Stimulated activated naive CD8-positive, alpha-beta T cell treated with anti-CD3 and anti-CD28 coated beads, Interleukin-15, Interleukin-2, amounts not matched to agents 100 ng/mL and 50 ng/mL, for 24 hours (primary cell): ENCODE measurements around the gene CCKAR.
"Not testable (repeated sequence)": the region's sequence is repeated elsewhere in the genome, so short reads cannot be mapped to it uniquely, and the experiment has no call there.

Experiments
- H3K27ac Mint-ChIP-seq: one replicate; pipeline ENCODE4 v1.8.0; 2021; ENCODE audit warnings: mild to moderate bottlenecking, mixed read lengths
- H3K27me3 Mint-ChIP-seq: one replicate; pipeline ENCODE4 v1.8.0; 2021; ENCODE audit warnings: mixed read lengths
- H3K36me3 Mint-ChIP-seq: one replicate; pipeline ENCODE4 v1.8.0; 2021; ENCODE audit warnings: low read depth, mixed read lengths
- H3K4me1 Mint-ChIP-seq: one replicate; pipeline ENCODE4 v1.8.0; 2021; ENCODE audit warnings: low read depth, mixed read lengths
- H3K4me3 Mint-ChIP-seq: one replicate; pipeline ENCODE4 v1.8.0; 2021; ENCODE audit warnings: mild to moderate bottlenecking, mixed read lengths
- H3K9me3 Mint-ChIP-seq: one replicate; pipeline ENCODE4 v1.8.0; 2021; ENCODE audit warnings: mixed read lengths

The CCKAR gene

DNA sequence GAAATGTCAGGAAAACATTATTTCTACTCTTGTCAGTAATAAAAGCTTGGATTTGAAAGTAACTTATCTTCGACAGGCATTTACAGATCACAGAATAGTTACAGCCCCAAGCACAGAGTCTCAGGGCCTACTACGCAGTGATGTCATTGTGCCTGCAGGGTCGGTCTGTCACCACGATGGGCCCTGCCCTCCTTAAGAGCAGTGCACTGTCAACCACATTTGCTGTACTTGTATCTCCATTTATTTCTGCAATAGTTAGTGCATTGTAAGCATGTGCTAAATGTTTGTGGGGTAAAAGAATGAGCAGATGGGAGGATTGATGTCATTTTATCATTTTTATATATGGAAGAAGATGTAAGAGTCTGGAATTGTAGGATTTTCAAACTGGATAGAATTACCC, 13.6 kb upstream of the CCKAR start:
- peaks cover 6% of the 10 kb centered on the region for H3K27me3 Mint-ChIP-seq
- H3K9me3 Mint-ChIP-seq, result no peaks in the 10 kb centered on the region
- H3K27ac Mint-ChIP-seq, result no peak overlapping the region
- no peak overlapping the region for H3K4me3 Mint-ChIP-seq
- H3K36me3 Mint-ChIP-seq, result no peaks in the 10 kb centered on the region
- no peaks in the 10 kb centered on the region for H3K4me1 Mint-ChIP-seq

DNA sequence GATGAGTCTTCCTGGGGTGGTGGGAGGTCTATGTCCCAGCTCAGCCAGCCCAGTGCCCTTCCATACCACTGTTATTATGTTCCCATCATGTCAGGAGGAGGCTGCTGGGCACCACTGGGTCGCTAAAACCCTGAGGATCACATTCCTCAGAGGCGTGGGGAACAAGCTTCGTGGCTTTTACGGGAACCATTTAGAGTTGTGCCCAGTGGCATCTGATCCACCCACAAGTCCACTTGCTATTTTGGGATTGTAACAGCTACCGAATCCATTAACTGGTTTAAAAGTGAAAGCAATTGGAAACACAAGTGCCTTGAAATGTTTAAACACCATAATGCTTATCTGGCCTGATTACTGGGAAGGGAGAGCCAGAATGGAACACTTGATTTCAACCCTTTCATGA, 13.1 kb upstream of the CCKAR start:
- Mint-ChIP-seq H3K4me3 (no peak overlapping the region), H3K27ac (no peak overlapping the region), H3K9me3 (no peaks in the 10 kb centered on the region), H3K27me3 (peaks cover 7% of the 10 kb centered on the region), H3K4me1 (no peaks in the 10 kb centered on the region), H3K36me3 (no peaks in the 10 kb centered on the region)

DNA sequence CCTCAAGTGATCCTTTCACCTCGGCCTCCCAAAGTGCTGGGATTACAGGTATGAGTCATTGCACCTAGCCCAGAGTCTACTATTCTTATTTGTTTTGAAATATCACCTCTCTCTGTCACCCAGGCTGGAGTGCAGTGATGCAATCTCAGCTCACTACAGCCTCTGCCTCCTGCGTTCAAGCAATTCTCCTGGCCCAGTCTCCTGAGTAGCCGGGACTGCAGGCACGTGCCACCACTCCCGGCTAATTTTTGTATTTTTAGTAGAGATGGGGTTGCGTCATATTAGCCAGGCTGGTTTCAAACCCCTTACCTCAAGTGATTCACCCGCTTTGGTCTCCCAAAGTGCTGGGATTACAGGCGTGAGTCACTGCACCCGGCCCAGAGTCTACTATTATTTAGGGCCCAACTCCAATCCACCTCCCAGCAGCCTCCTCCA, 10.3 kb upstream of the CCKAR start:
- H3K4me3 Mint-ChIP-seq, H3K27ac Mint-ChIP-seq, H3K9me3 Mint-ChIP-seq, H3K4me1 Mint-ChIP-seq, H3K27me3 Mint-ChIP-seq, H3K36me3 Mint-ChIP-seq: not testable (repeated sequence)

DNA sequence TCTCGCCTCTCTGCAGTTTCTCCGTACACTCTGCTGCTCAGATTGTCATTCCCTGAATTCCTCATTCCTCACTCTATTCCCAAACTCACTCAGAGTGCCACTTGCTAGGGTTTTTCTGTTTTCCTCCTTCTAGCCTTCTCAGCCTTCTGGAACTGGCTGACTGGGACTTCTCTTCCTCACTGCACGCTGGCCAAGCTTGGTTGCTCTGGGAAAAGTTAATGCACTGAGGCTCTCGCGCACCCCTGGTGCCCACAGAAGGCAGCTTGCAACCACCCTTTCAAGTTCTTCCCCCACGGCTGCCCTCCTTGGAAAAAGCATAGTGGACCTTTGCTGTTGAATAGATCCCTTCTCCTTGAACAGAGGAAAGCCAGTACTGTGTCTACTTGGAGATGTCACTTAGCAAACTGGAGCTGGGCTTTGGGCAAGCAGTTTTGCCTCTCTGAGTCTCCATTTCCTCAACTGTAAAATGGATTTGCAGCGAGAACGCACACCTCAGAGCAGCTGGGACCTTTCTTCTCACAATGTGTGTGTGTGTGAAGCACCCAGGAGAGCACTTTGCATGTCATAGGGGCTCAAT, 6.0 kb upstream of the CCKAR start:
- H3K27me3 Mint-ChIP-seq, result peaks cover 13% of the 10 kb centered on the region
- no peak overlapping the region for H3K27ac Mint-ChIP-seq
- no peak overlapping the region for H3K4me3 Mint-ChIP-seq
- H3K9me3 Mint-ChIP-seq, result no peaks in the 10 kb centered on the region
- H3K4me1 Mint-ChIP-seq, result no peaks in the 10 kb centered on the region
- no peaks in the 10 kb centered on the region for H3K36me3 Mint-ChIP-seq

DNA sequence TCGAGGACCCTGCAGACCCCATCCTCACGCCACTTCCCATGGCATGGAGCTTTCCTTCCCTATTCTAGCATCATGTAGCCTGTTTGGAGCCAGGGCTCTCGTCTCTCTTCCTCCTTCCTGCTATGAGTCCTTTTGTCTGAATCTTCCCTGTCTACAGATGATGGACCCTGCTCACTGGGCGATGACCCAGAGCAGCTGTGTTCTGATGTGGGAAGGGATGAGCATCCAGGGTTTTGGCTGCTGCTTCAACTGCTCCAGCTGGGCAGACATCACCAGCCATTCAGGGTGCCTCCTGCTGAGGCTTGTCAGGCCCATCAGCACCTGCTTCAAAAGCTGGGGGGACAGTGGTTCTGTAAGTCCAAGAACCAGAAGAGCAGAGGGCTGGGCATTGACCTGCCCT, 3.2 kb upstream of the CCKAR start:
- Mint-ChIP-seq H3K27ac (no peak overlapping the region), H3K27me3 (peaks cover 17% of the 10 kb centered on the region), H3K9me3 (no peaks in the 10 kb centered on the region), H3K4me3 (no peak overlapping the region), H3K4me1 (no peaks in the 10 kb centered on the region), H3K36me3 (no peaks in the 10 kb centered on the region)

DNA sequence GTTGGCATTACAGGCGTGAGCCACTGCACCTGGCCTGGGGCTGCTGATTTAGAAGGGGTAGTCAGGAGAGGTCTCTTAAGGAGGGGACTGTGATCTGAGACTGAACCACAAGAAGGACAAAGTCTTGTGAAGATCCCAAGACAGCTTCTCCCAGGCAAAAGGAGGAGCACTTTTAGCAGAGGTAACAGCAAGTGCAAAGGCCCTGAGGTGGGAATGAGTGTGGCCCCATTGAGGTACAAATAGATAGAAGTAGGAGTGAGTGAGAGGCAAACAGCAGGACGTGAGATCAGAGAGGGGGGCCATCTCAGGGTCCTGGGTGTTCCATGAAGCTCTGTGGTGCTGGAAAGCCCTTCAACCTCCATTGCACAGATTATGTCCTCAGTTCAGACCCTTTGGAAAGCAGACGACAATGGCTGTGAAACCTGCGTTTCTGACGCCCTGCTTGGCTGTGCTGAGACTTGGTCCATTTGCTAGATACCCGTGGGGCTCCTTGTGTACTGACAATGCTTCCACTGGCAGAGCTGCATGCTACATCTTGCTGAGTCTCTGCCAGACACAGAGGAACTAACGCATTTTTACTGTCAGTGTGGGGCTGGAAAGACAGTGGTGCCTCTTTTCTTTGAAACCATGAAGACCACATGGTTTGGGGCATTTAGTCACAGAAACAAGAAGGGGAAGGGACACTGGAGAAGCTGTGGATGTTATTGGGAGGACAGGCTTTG, 1.3 kb upstream of the CCKAR start:
- Mint-ChIP-seq H3K27ac (no peak overlapping the region), H3K4me3 (no peak overlapping the region), H3K27me3 (peaks cover 22% of the 10 kb centered on the region), H3K9me3 (no peaks in the 10 kb centered on the region), H3K4me1 (no peaks in the 10 kb centered on the region), H3K36me3 (no peaks in the 10 kb centered on the region)

DNA sequence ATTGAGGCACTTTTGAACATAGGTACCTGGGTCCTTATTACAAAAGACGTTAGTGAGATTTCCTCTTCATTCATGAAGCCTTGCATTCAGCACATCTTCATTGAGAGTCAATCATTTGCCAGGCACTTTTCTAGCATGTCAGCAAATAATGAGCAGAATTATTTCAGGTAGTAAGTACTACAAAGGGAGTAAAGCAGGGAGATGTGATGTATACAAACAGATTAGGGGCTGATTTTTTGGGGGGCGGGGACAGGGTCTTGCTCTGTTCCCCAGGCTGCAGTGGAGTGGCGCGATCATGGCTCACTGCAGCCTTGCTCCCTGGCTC, 638 bp upstream of the CCKAR start:
- H3K36me3 Mint-ChIP-seq, result no peaks in the 10 kb centered on the region
- no peaks in the 10 kb centered on the region for H3K9me3 Mint-ChIP-seq
- H3K4me3 Mint-ChIP-seq, result no peak overlapping the region
- H3K27me3 Mint-ChIP-seq, result peaks cover 16% of the 10 kb centered on the region
- H3K27ac Mint-ChIP-seq, result no peak overlapping the region
- H3K4me1 Mint-ChIP-seq, result no peaks in the 10 kb centered on the region

DNA sequence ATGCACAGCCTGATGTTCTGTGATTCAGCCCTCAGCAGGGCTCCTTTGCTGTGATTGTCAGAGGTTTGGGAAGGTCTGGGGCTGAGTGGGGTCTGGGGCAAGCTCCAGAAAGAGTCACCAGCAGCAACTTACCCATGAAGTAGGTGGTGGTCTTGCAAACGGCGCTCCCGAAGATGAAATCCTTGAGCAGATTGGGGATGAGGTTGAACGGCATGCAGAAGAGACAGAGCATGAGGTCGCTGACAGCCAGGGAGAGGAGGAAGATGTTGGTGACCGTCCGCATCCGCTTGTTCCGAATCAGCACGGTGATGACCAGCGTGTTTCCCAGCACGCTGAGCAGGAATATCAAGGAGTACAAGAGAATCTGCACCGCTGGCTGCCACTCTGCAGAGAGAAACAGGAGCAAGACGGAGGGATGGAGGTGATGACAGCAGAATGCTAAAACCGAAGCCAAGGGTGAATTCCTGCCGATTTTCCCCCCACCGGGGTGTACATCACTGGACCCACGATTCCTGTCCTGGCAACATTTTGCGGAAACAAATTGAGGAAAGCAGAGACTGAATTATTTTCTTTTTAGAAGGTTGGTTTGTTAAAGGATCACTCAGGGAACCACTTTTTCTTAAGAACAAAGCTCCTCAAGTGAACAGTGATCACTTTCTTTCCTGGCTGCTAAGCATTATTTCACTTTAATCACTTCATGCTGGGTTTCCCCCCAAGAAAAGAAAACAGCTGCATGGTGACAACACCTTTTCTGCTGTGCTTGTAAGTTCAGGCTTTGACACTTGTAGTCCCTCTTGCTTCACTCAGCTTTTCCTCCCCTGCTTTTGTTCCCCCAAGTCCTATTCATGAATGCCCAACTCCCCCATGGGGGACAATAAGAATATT, 941 bp downstream of the CCKAR start:
- no peaks in the 10 kb centered on the region for H3K36me3 Mint-ChIP-seq
- peaks cover 16% of the 10 kb centered on the region for H3K27me3 Mint-ChIP-seq
- H3K4me1 Mint-ChIP-seq, result no peaks in the 10 kb centered on the region
- H3K9me3 Mint-ChIP-seq, result no peaks in the 10 kb centered on the region
- no peak overlapping the region for H3K4me3 Mint-ChIP-seq
- no peak overlapping the region for H3K27ac Mint-ChIP-seq

DNA sequence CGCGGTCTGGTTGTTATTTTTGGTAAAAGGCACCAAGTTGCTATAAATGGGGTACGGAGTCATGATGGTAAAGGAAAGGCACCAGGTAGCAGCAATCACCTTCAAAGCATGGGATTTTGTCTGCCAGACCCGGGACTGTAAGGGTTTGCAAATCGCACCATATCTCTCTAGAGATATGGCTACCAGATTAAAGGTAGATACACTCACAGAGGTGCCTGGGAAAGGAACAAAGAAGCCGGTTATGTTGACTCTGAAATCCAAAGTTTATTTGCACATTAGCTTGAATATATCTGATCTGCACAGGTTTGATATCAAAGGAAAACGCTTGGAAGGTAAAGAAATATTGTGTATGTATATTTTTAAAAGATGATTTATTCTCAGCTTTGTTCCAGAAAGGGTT, 4.6 kb downstream of the CCKAR start:
- peaks cover 12% of the 10 kb centered on the region for H3K27me3 Mint-ChIP-seq
- no peaks in the 10 kb centered on the region for H3K9me3 Mint-ChIP-seq
- no peaks in the 10 kb centered on the region for H3K36me3 Mint-ChIP-seq
- H3K27ac Mint-ChIP-seq, result no peak overlapping the region
- H3K4me1 Mint-ChIP-seq, result no peaks in the 10 kb centered on the region
- H3K4me3 Mint-ChIP-seq, result no peak overlapping the region

DNA sequence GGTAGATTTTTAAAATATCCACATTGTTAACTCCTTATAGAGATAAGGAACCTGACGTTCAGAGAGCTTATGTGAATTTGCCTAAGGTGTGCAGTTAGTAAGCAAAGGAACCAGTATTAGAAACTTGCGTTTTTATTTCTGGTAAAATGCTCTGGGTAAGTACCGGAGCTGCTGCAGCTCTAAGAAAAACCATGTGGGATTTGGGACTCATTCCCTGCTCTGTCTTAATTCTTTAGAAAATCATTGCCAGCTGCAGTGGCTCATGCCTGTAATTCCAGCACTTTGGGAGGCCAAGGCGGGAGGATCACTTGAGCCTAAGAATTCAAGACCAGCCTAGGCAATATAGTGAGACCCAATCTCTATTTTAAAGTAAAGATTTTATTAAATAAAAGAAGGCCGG, 5.8 kb downstream of the CCKAR start:
- peaks cover 12% of the 10 kb centered on the region for H3K27me3 Mint-ChIP-seq
- H3K4me1 Mint-ChIP-seq, result no peaks in the 10 kb centered on the region

DNA sequence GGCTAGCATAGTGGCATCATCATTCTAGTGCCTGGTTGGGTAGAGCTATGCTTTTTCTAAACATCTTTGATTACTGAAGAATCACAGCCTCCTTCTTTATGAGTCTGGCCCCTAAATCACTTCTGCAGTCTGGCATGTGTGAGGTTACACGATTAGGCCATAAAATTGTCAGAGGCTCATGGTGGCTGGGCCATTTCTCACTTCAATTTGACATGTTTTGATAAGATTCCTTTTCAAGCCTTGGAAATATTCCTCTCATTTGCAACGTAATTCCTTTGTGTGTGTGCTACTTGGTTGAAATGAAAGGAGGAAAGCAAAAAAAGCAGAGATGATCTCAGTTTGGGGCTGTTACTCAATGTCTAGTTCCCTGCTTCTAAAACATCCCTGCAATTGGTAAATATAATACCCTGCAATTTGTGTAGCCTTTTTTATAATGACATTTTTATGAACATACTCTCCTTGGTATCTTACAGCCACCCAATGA, 6.2 kb downstream of the CCKAR start:
- no peaks in the 10 kb centered on the region for H3K9me3 Mint-ChIP-seq
- H3K4me3 Mint-ChIP-seq, result no peak overlapping the region
- no peak overlapping the region for H3K27ac Mint-ChIP-seq
- no peaks in the 10 kb centered on the region for H3K4me1 Mint-ChIP-seq
- no peaks in the 10 kb centered on the region for H3K36me3 Mint-ChIP-seq
- H3K27me3 Mint-ChIP-seq, result peaks cover 11% of the 10 kb centered on the region

More for the DNA sequence above, 5.8 kb downstream of the CCKAR start:
- no peak overlapping the region for H3K27ac Mint-ChIP-seq
- H3K9me3 Mint-ChIP-seq, result no peaks in the 10 kb centered on the region
- H3K36me3 Mint-ChIP-seq, result no peaks in the 10 kb centered on the region
- no peak overlapping the region for H3K4me3 Mint-ChIP-seq

DNA sequence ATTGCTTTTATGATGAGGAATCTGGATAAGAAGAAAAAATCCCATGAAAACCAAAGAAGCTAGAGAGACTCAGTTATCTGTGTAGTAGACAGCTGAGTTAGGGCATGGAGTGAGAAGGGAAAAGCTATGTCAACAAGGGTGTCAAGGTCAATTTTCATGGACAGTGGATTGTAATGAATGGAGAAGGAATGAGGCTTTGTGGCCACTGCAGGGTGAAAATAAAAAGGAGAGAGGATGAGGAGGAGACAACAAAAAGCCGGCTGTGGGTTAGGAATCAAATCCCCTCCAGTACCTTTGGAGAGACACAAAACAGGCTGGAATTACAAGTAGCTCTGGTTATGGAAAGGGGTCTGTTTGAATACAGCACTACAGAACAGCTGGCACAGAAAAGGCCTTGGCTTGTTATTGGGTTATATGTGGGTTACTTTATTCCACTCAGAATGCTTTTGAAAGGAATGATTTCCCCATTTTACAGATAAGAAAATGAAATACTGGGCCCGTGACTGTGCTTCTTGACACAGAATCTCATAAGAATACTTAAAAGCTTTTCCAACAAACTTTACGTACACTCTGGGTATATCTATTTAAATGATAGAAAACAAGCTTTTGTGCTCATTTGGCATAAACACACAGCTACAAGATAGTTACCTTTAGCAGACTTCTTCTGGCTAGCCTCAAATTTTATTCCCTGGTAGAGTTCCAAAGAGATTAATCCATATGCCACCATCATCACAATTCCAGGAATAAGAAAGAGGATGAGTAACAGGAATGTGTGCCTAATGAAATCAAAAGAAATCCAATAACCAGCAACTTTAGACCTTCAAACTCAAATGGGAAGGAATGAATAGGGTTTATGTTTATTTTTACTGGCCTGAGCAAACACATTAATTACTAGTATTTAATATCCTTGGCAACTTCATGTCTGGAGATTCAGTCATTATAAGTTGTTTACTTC, 7.5 kb downstream of the CCKAR start:
- Mint-ChIP-seq H3K4me1 (no peaks in the 10 kb centered on the region), H3K27me3 (peaks cover 5% of the 10 kb centered on the region), H3K36me3 (no peaks in the 10 kb centered on the region), H3K9me3 (no peaks in the 10 kb centered on the region), H3K27ac (no peak overlapping the region), H3K4me3 (no peak overlapping the region)

DNA sequence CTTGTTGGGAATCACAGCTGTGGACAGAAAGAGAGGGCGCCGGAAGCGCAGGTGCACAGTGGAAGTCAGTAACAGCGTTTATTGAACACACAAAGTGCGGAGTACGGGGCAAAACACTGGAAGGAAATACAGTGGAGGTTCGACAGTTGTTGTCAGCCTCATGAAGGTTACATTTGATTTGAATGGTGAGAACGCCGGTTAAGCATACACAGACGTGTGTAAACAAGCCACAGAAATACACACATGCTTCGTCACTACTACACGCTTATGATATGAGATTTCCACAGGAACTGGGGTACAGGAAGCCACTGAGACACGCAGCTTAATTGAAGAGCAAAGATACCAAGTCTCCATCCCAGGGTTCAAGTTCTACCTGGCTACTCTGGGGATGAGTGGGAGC, 12.0 kb downstream of the CCKAR start:
- Mint-ChIP-seq H3K27ac (no peak overlapping the region), H3K4me1 (no peaks in the 10 kb centered on the region), H3K27me3 (no peaks in the 10 kb centered on the region), H3K9me3 (no peaks in the 10 kb centered on the region), H3K36me3 (no peaks in the 10 kb centered on the region), H3K4me3 (no peak overlapping the region)

DNA sequence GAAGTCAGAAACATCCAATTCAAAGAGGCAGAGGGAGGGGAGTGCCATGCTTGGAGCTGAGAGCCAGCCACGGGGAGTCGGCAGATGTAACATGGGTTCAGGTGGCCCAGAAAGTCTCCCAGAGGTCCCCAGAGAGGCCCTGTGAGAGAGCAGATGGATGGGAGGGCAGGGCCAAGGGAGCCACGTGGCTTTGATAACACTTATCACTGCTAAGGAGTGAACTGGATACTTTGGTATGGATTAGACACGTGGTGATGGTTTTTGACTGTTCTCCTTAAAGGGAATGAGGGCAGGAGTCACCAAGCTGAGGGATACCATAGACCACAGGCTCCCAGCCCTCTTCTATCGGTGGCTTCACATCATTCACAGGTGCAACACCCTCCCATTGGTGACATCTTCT, 13.7 kb downstream of the CCKAR start:
- H3K4me3 Mint-ChIP-seq, result no peak overlapping the region
- H3K27me3 Mint-ChIP-seq, result no peaks in the 10 kb centered on the region
- H3K4me1 Mint-ChIP-seq, result no peaks in the 10 kb centered on the region
- H3K27ac Mint-ChIP-seq, result no peak overlapping the region
- H3K9me3 Mint-ChIP-seq, result no peaks in the 10 kb centered on the region
- H3K36me3 Mint-ChIP-seq, result no peaks in the 10 kb centered on the region
